Testis (tissue), 2 donors: ENCODE results near the gene PIRT.

ENCODE experiments used
- POLR2A ChIP-seq: fragments of 450-650 bp; IDR thresholded peaks from one replicate; pipeline ENCODE4 v1.6.1; 2017; ENCODE audit warnings: antibody characterized with exemption, mild to moderate bottlenecking, moderate library complexity
- TF ChIP-seq, protein P1 (sequence below), 3 experiments: fragments of 450-650 bp in 2 of 3; fragments of 200-600 bp in 1 of 3; sonication (generic) in 1 of 3; IDR thresholded peaks; one replicate each; pipeline ENCODE4 v1.5.1; 2016 to 2019; ENCODE audit warnings: antibody characterized with exemption in 3 of 3, mild to moderate bottlenecking in 2 of 3, moderate library complexity in 1 of 3

GRCh38 chr17:10837921-10838320 is at the start of gene PIRT:
- no peak for TF ChIP-seq POLR2A
- TF ChIP-seq, protein P1, sequence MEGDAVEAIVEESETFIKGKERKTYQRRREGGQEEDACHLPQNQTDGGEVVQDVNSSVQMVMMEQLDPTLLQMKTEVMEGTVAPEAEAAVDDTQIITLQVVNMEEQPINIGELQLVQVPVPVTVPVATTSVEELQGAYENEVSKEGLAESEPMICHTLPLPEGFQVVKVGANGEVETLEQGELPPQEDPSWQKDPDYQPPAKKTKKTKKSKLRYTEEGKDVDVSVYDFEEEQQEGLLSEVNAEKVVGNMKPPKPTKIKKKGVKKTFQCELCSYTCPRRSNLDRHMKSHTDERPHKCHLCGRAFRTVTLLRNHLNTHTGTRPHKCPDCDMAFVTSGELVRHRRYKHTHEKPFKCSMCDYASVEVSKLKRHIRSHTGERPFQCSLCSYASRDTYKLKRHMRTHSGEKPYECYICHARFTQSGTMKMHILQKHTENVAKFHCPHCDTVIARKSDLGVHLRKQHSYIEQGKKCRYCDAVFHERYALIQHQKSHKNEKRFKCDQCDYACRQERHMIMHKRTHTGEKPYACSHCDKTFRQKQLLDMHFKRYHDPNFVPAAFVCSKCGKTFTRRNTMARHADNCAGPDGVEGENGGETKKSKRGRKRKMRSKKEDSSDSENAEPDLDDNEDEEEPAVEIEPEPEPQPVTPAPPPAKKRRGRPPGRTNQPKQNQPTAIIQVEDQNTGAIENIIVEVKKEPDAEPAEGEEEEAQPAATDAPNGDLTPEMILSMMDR (IDR thresholded peaks at IDR 0.05) = no peak
